RCC 7860 (cell line): ENCODE measurements around the gene TMEM231.

Experiments used
- DNase-seq: peaks from one replicate; pipeline ENCODE4 v3.0.0-alpha.2; 2015; ENCODE audit warnings: low spot score
- FAIRE-seq: peaks from 2 replicates; lab custom pipeline; 2012; peaks lifted over from hg19 to GRCh38; lab: Jason Lieb, UNC

Gene TMEM231

DNA sequence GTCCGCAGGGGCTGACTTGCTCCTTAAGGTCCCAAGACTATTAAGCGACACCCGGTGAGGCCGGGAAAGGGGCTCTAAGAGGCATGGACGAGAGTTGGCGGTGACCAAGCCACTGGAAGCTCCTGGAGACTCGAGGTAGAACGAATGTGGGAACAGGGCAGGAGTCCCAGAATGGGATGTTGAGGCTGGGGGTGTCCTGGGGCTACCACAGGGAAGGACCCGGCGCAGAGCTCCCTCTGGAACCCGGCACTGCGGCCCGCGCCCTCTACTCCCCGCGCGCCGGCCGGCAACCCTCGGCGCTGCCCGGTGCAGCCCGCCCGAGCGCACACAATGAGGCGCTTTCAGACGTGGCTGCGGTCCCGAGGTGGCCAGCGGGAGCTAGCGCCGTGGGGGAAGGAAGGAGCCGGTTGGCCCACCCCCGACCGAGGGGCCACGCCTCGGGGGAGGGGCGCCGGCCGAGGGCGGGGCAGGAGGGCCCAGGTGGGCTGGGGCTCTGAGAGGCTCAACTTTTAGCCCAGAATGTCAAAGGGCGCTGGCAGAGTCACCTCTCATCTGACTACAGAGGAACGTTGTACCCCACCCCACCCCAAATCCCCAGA lies 60.9 kb downstream of the TMEM231 start, which contains the start of gene CHST6:
Gene CHST6, minus strand, starts transcription at position 366 of the 599 bp plus-strand sequence. CDS start 15,613 bp downstream, outside the sequence.
- no peak for FAIRE-seq
- no peak for DNase-seq

DNA sequence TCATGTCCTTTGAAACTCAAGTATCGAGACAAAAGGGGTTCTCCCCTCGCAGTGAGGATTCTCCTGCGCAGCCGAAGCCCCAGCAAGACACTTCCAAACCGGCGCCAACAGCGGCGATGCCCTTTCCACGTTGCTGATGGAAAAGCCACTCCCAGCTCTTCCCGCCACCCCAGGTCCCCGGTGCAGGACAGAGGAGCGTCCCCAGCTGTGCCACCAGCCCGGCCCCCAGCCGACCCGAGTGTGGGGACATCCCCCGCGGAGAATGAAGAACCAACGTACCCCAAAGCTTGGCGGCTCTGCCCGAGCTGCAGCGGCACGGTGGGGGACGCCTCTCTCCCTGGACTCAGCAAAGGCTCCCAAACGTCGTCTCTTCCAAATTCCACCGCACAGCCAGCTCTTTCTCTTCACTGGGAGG lies 61.4 kb downstream of the TMEM231 start:
- DNase-seq = no peak
- FAIRE-seq = no peak

DNA sequence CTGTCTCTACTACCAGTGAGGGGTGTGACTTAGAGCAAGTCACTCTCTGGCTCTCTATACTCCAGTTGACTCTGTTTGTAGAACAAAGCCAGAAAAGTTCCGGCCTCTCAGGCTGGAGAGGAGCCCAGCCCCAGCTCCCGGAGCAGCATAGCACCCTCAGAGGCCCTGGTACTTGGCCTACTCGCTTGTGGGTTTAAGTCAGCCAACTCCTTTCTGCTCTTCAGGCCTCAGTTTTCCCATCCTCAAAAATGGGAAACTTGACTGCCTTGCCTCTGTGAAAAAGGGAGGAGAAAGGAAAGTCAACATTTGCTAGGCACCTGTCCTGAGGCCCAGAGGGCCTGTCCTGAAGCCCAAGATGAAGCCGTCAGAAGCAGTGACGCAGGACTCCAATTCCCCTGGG lies 61.9 kb downstream of the TMEM231 start:
- FAIRE-seq (no peak), DNase-seq (no peak)

DNA sequence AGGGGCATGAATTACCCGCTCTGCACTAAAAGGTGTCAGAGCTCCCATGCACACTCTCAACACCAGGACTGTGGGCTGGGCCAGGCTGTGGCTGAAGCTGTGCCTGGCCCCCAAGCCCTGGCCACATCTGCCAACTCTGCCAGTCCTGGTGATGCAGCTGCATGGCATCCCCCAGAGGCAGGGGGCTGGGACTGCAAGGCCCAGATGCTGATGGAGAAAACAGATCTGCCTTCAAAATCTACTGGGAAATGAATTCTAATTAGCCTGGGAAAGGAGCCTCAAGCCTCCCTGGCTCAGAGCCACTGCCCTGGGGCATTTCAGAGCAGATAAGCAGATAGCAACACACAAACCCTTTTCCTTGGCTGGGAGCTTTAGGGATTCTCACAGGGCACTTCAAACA lies 64.2 kb downstream of the TMEM231 start:
- FAIRE-seq (no peak), DNase-seq (no peak)

DNA sequence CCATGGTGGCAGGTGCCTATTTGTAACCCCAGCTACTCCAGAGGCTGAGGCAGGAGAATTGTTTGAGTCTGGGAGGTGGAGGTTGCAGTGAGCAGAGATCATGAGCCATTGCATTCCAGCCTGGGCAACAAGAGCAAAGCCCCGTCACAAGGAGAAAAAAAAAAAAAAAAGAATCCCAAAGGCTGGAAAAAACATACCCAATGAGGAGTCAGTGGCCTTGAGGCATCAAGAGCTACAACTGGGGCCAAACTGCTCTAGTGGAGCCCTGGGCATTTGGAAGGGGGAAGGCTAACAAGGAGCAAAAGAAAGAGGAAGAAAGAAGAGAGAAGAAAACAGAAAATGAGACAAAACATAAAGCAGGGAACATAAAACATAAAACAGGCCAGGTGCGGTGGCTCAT lies 67.7 kb downstream of the TMEM231 start:
- DNase-seq = no peak
- FAIRE-seq = no peak
